ENCODE results near the gene RNASEH2A. TPM values are rescaled to one million over a fixed set of nuclear protein-coding genes. Genes with fewer than 3 reads are reported as not detected.

RNASEH2A gene
- total and polyA plus RNA-seq, 2 of the 4 experiments (the other 2 are of a cell fraction): 34.9 to 44.6 TPM

DNA sequence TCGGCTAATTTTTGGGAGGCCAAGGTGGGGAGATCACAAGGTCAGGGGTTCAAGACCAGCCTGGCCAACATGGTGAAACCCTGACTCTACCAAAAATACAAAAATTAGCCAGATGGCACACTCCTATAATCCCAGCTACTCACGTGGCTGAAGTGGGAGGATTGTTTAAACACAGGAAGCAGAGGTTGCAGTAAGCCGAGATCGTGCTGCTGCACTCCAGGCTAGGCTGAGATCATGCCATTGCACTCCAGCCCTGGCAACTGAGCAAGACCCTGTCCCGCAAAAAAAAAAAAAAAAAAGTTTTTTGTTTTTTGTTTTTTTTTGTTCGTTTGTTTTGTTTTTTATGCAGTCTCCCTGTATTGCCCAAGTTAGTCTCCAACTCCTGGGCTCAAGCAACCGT is 53.2 kb downstream of the RNASEH2A start:
- no peak overlapping the region for H4K5ac ChIP-seq (ENCODE audit: low read depth, low read length)
- ChIA-PET POLR2A (ENCODE audit: unreplicated experiment) (no interaction called here), CTCF (no interaction called here)
- no TSS peak for BruUV-seq (replicated peaks)
- H3K4me2 ChIP-seq (ENCODE audit: low read depth, low read length): no peak overlapping the region
- 20% methylated on average over 2 of the region's 7 CpGs; no CpG with 5 or more reads in 1 of the 2 experiments for WGBS, 2 experiments (ENCODE audit: extremely low coverage in 2 of 2, insufficient read length in 1 of 2)
- no peak overlapping the region for H2AK5ac ChIP-seq (ENCODE audit: low read depth, low read length)
- TF ChIP-seq CTCF (conservative IDR thresholded peaks at IDR 0.05; ENCODE audit: low read depth, low read length) (no peak), BHLHE40 (IDR thresholded peaks at IDR 0.05; ENCODE audit: low read depth, low read length) (peak; percentile 33; the same call in 1 of the 2 replicates)
- no peaks in the 10 kb centered on the region for H3K79me1 ChIP-seq (ENCODE audit: low read depth in 1 of 2, low read length in 2 of 2)
- no peak overlapping the region for H3K4me3 ChIP-seq (ENCODE audit: insufficient read depth, low read depth, low read length)
- H3K27me3 ChIP-seq (ENCODE audit: control insufficient read depth, insufficient read depth, low read length): peaks cover 7% of the 10 kb centered on the region
- H2BK120ac ChIP-seq (ENCODE audit: low read depth, low read length): no peak overlapping the region
- H3K4ac ChIP-seq (ENCODE audit: low read depth, low read length): no peak overlapping the region
- no peak overlapping the region for H4K8ac ChIP-seq (ENCODE audit: low read depth in 2 of 2, low read length in 2 of 2)
- dilution Hi-C loops (cut with HindIII; ENCODE audit: low sequenced_read_pairs, unreplicated experiment): no loop called here
- H2BK15ac ChIP-seq (ENCODE audit: low read depth, low read length): no peak overlapping the region
- intact Hi-C loops (cut with micrococcal nuclease): no loop called here
- no peaks in the 10 kb centered on the region for H3K9me1 ChIP-seq (ENCODE audit: insufficient read depth, low read length)
- H2AFZ ChIP-seq (replicated peaks; ENCODE audit: low read length, poor library complexity): no peak overlapping the region
- H3K23ac ChIP-seq (ENCODE audit: low read depth, low read length): no peak overlapping the region
- no peak overlapping the region for H4K91ac ChIP-seq (ENCODE audit: insufficient read depth, low read depth, low read length)
- no peaks in the 10 kb centered on the region for H3K36me3 ChIP-seq (ENCODE audit: control insufficient read depth, insufficient read depth, low read length)
- no peak overlapping the region for H2BK20ac ChIP-seq (ENCODE audit: low read depth, low read length)
- H3K4me1 ChIP-seq (ENCODE audit: control insufficient read depth, insufficient read depth, low read length): no peaks in the 10 kb centered on the region
- no peak overlapping the region for H2BK5ac ChIP-seq (ENCODE audit: low read depth, low read length, poor library complexity, severe bottlenecking)
- ATAC-seq (ENCODE audit: low read depth): peak; percentile 82
- DNase-seq: peak; percentile 33
- no peak overlapping the region for H3K9ac ChIP-seq (ENCODE audit: low read depth, low read length)
- H3K14ac ChIP-seq (replicated peaks; ENCODE audit: low read depth, low read length): no peak overlapping the region
- in situ Hi-C loops (cut with MboI; ENCODE audit: low sequenced_read_pairs): no loop called here
- H3K18ac ChIP-seq (ENCODE audit: low read depth, low read length): no peak overlapping the region
- no peak overlapping the region for H3K56ac ChIP-seq (ENCODE audit: extremely low read depth, insufficient read depth, low read length)
- H2AK9ac ChIP-seq (replicated peaks; ENCODE audit: low read depth, low read length, poor library complexity): no peak overlapping the region
- H3K27ac ChIP-seq (ENCODE audit: insufficient read depth, low read length): no peak overlapping the region
- no peaks in the 10 kb centered on the region for H4K20me1 ChIP-seq (ENCODE audit: insufficient read depth, low read length)
- H3K9me3 ChIP-seq (ENCODE audit: control insufficient read depth, insufficient read depth, low read length): no peaks in the 10 kb centered on the region

Small RNAs within 50 kb of the gene (microRNA-seq; reads per million reads assigned to microRNA genes)
- gene MIR5684 (ENCODE audit: insufficient read depth in 1 of 2, insufficient read length in 1 of 2, unreplicated experiment in 1 of 2) (0 reads per million in 2 experiments), gene MIR6794 (ENCODE audit: insufficient read depth in 1 of 2, insufficient read length in 1 of 2, unreplicated experiment in 1 of 2) (0 reads per million in 2 experiments)

Small RNAs within 50 kb of the gene (small RNA-seq; reads per million reads assigned to genes)
- gene MIR5684 (0 reads per million in 5 experiments), gene MIR6794 (0 reads per million in 5 experiments)

Other genes with a start within 250 kb of the RNASEH2A start
- gene ZNF490, start 195.8 kb upstream of the RNASEH2A start, total RNA-seq (2012; rRNA removed): 8.1 and 9.0 TPM in 2 replicates
- 1.5 and 1.7 TPM in 2 replicates for gene ZNF490, start 195.8 kb upstream of the RNASEH2A start, polyA plus RNA-seq (2012; rRNA removed)
- 15.8 and 19.4 TPM in 2 replicates for gene ZNF791, start 195.7 kb upstream of the RNASEH2A start, total RNA-seq (2012; rRNA removed)
- 7.0 and 7.1 TPM in 2 replicates for gene ZNF791, start 195.7 kb upstream of the RNASEH2A start, polyA plus RNA-seq (2012; rRNA removed)
- gene MAN2B1, start 139.8 kb upstream of the RNASEH2A start, total RNA-seq (2012; rRNA removed): 10.4 and 10.6 TPM in 2 replicates
- 55.4 and 64.0 TPM in 2 replicates for gene MAN2B1, start 139.8 kb upstream of the RNASEH2A start, polyA plus RNA-seq (2012; rRNA removed)
- gene WDR83, start 139.8 kb upstream of the RNASEH2A start, total RNA-seq (2012; rRNA removed): 5.3 and 5.9 TPM in 2 replicates
- 8.9 and 10.5 TPM in 2 replicates for gene WDR83, start 139.8 kb upstream of the RNASEH2A start, polyA plus RNA-seq (2012; rRNA removed)
- gene DHPS, start 124.7 kb upstream of the RNASEH2A start, total RNA-seq (2012; rRNA removed): 73.3 and 82.8 TPM in 2 replicates
- gene DHPS, start 124.7 kb upstream of the RNASEH2A start, polyA plus RNA-seq (2012; rRNA removed): 85.0 and 88.6 TPM in 2 replicates
- gene GNG14, start 118.6 kb upstream of the RNASEH2A start, total RNA-seq (2012; rRNA removed): not detected in 2 replicates
- gene GNG14, start 118.6 kb upstream of the RNASEH2A start, polyA plus RNA-seq (2012; rRNA removed): not detected in 2 replicates
- 8.6 and 9.5 TPM in 2 replicates for gene FBXW9, start 110.0 kb upstream of the RNASEH2A start, total RNA-seq (2012; rRNA removed)
- gene FBXW9, start 110.0 kb upstream of the RNASEH2A start, polyA plus RNA-seq (2012; rRNA removed): 14.2 and 14.4 TPM in 2 replicates
- 32.8 and 36.0 TPM in 2 replicates for gene TNPO2, start 82.7 kb upstream of the RNASEH2A start, total RNA-seq (2012; rRNA removed)
- gene TNPO2, start 82.7 kb upstream of the RNASEH2A start, polyA plus RNA-seq (2012; rRNA removed): 77.2 and 82.3 TPM in 2 replicates
- 99.2 and 113 TPM in 2 replicates for gene TRIR, start 71.9 kb upstream of the RNASEH2A start, total RNA-seq (2012; rRNA removed)
- 201 and 242 TPM in 2 replicates for gene TRIR, start 71.9 kb upstream of the RNASEH2A start, polyA plus RNA-seq (2012; rRNA removed)
- gene GET3, start 69.1 kb upstream of the RNASEH2A start, total RNA-seq (2012; rRNA removed): 111 and 129 TPM in 2 replicates
- 152 and 178 TPM in 2 replicates for gene GET3, start 69.1 kb upstream of the RNASEH2A start, polyA plus RNA-seq (2012; rRNA removed)
- gene BEST2, start 54.8 kb upstream of the RNASEH2A start, total RNA-seq (2012; rRNA removed): not detected in 2 replicates
- gene BEST2, start 54.8 kb upstream of the RNASEH2A start, polyA plus RNA-seq (2012; rRNA removed): not detected in 2 replicates
- 7.5 and 8.1 TPM in 2 replicates for gene HOOK2, start 31.0 kb upstream of the RNASEH2A start, total RNA-seq (2012; rRNA removed)
- 11.0 and 21.6 TPM in 2 replicates for gene HOOK2, start 31.0 kb upstream of the RNASEH2A start, polyA plus RNA-seq (2012; rRNA removed)
- 20.8 and 32.8 TPM in 2 replicates for gene JUNB, start 15.1 kb upstream of the RNASEH2A start, total RNA-seq (2012; rRNA removed)
- gene JUNB, start 15.1 kb upstream of the RNASEH2A start, polyA plus RNA-seq (2012; rRNA removed): 109 and 141 TPM in 2 replicates
- gene PRDX2, start 4.8 kb upstream of the RNASEH2A start, total RNA-seq (2012; rRNA removed): 351 and 371 TPM in 2 replicates
- 378 and 383 TPM in 2 replicates for gene PRDX2, start 4.8 kb upstream of the RNASEH2A start, polyA plus RNA-seq (2012; rRNA removed)
- gene THSD8, start 4.5 kb upstream of the RNASEH2A start, total RNA-seq (2012; rRNA removed): not detected in 2 replicates
- 0.68 and 0.90 TPM in 2 replicates for gene THSD8, start 4.5 kb upstream of the RNASEH2A start, polyA plus RNA-seq (2012; rRNA removed)
- gene RTBDN, start 28.0 kb downstream of the RNASEH2A start, total RNA-seq (2012; rRNA removed): not detected in 2 replicates
- 0.07 and 0.14 TPM in 2 replicates for gene RTBDN, start 28.0 kb downstream of the RNASEH2A start, polyA plus RNA-seq (2012; rRNA removed)
- gene MAST1, start 31.9 kb downstream of the RNASEH2A start, total RNA-seq (2012; rRNA removed): 0.28 and 1.1 TPM in 2 replicates
- gene MAST1, start 31.9 kb downstream of the RNASEH2A start, polyA plus RNA-seq (2012; rRNA removed): 0.44 and 0.56 TPM in 2 replicates
- gene DNASE2, start 74.9 kb downstream of the RNASEH2A start, total RNA-seq (2012; rRNA removed): 6.4 and 9.5 TPM in 2 replicates
- gene DNASE2, start 74.9 kb downstream of the RNASEH2A start, polyA plus RNA-seq (2012; rRNA removed): 31.1 and 32.0 TPM in 2 replicates
- not detected in 2 replicates for gene KLF1, start 80.6 kb downstream of the RNASEH2A start, total RNA-seq (2012; rRNA removed)
- not detected in 2 replicates for gene KLF1, start 80.6 kb downstream of the RNASEH2A start, polyA plus RNA-seq (2012; rRNA removed)
- gene GCDH, start 84.6 kb downstream of the RNASEH2A start, total RNA-seq (2012; rRNA removed): 41.1 and 41.6 TPM in 2 replicates
- gene GCDH, start 84.6 kb downstream of the RNASEH2A start, polyA plus RNA-seq (2012; rRNA removed): 24.5 and 27.7 TPM in 2 replicates
- under 0.01 and 0.36 TPM in 2 replicates for gene SYCE2, start 112.7 kb downstream of the RNASEH2A start, total RNA-seq (2012; rRNA removed)
- gene SYCE2, start 112.7 kb downstream of the RNASEH2A start, polyA plus RNA-seq (2012; rRNA removed): 0.19 and 0.50 TPM in 2 replicates
- 49.3 and 53.0 TPM in 2 replicates for gene FARSA, start 127.1 kb downstream of the RNASEH2A start, total RNA-seq (2012; rRNA removed)
- 75.9 and 80.9 TPM in 2 replicates for gene FARSA, start 127.1 kb downstream of the RNASEH2A start, polyA plus RNA-seq (2012; rRNA removed)
- gene CALR, start 132.0 kb downstream of the RNASEH2A start, total RNA-seq (2012; rRNA removed): 3,245 and 3,358 TPM in 2 replicates
- 1,894 and 1,932 TPM in 2 replicates for gene CALR, start 132.0 kb downstream of the RNASEH2A start, polyA plus RNA-seq (2012; rRNA removed)
- gene RAD23A, start 139.3 kb downstream of the RNASEH2A start, total RNA-seq (2012; rRNA removed): 54.3 and 56.4 TPM in 2 replicates
- gene RAD23A, start 139.3 kb downstream of the RNASEH2A start, polyA plus RNA-seq (2012; rRNA removed): 67.8 and 79.7 TPM in 2 replicates
- gene GADD45GIP1, start 150.6 kb downstream of the RNASEH2A start, total RNA-seq (2012; rRNA removed): 13.3 and 22.5 TPM in 2 replicates
- 42.4 and 64.7 TPM in 2 replicates for gene GADD45GIP1, start 150.6 kb downstream of the RNASEH2A start, polyA plus RNA-seq (2012; rRNA removed)
- not detected in 2 replicates for gene DAND5, start 163.0 kb downstream of the RNASEH2A start, total RNA-seq (2012; rRNA removed)
- gene DAND5, start 163.0 kb downstream of the RNASEH2A start, polyA plus RNA-seq (2012; rRNA removed): 0.03 TPM in 1 of 2 replicates, not detected in the other
- 10.0 and 10.2 TPM in 2 replicates for gene NFIX, start 188.9 kb downstream of the RNASEH2A start, total RNA-seq (2012; rRNA removed)
- gene NFIX, start 188.9 kb downstream of the RNASEH2A start, polyA plus RNA-seq (2012; rRNA removed): 46.9 and 47.7 TPM in 2 replicates